ENCODE results near the gene UBAC2.

Gene UBAC2

DNA sequence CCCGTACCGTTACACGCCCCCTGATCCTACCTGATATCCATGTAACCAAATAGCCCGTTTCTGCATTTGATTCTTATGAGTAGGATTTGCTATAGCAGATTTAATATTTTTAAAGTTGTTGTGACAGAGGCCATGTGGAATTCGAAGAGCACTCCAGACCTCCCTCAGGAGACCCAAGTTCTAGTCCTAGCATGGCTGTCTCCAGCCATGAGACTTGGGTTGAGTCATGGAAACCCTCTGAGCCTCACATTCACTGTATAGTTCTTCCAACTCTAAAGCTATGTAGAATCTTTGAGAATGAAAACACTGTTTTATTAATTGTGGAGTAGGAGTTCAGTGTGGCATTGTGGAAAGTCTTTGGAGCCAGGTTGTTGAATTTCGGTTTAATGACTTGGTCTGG lies 114.5 kb downstream of the UBAC2 start:
- DNase-seq: no peak

DNA sequence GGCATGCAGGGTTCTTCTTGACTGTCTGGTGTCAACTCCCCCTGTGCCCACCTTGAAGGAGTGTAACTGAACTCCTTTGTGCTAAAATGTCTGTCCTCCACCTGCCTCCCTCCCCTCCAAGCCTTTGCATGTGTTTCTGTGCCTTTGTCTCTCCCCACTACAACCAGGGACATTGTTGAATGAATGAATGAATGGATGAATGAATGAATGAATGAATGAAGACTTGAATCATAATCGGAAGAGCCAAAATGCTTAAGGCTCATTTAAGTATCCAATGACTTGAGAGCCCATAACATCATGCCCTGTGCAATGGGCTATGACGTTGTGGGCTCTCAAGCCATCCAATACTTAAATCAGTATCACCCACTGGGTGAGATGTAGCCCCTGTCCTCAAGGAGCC lies 115.6 kb downstream of the UBAC2 start:
- DNase-seq: no peak

DNA sequence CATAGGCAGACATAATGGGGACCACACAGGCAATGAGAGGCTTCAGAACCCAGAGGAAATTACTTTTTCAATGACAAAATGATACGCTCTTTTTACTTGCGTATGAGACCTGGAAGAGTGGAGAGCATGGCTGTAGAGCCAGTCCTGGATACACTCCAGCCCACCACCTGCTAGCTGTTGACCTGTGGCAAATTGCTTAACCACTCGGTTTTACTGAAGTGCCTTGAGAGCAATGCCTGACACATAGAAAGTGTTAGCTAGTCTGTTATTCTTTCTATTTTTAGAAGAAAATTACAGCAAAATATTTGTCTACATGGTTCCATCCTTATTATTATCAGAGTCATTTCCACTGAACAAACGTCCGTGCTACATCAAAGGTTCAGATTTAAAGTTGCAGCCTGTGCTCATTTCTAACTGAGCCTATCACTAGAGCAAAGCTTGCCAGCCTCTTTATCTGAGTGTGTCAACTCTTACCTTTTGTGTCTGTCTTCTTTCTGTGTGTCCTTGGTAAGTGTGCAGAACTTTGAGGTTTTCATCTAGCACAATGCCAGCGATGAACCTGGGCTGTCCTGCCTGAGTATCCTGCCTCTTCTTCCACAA lies 116.1 kb downstream of the UBAC2 start:
- DNase-seq: no peak

DNA sequence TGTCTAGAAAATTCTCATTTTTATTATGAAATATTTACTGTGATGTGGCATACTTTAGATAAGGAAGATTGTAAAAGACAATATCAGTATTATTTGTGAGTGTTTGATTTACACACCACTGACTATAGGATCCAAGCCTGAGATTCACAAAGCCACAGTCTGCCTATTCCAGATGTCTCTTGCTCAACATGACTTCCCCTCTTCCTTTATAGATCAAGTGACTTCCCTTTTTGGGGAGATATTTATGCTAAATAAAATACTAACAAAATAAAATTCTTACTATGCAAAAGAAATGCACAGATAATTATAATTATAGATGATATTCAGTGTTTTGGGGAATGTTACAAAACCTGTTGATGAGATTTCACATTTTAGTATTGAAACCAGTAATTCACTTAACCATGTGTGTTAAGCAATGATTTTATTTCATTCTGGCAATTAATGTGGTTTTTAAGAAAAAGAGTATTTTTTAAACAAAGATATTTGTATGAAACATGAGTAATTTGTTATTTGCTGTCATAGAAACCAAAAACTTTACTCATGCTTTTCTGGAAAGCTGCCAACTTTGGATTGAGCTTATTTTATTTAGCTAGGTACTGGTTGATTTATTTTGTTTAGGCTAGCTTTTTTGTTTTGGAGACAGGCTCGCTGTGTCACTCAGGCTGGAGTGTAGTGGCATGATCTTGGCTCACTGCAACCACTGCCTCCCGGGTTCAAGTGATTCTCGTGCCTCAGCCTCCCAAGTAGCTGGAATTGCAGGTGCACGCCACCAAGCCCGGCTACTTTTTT lies 120.2 kb downstream of the UBAC2 start:
- peak; percentile 69 for DNase-seq

DNA sequence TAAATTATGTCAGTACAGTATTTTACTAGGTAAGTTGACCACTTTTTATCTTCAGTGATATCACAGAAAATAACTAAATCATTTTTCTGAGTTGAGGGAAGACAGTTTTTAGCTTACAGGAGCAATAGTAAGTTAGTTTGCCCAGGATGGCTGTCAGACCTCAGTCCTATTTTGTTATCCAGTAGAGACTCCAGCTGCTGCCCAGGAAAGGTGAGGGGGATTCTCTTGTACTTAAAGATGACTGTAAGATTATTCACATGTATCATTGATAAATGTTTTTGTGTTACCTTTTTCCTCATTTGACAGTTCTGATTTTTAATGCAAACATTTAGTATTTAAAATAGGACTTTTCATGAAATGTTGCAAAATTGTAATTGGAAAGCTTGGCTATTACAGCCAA lies 121.1 kb downstream of the UBAC2 start:
- no peak for DNase-seq

GRCh38 chr13:99322297-99323103 lies 121.8 kb downstream of the UBAC2 start:
- DNase-seq: peak; percentile 76

DNA sequence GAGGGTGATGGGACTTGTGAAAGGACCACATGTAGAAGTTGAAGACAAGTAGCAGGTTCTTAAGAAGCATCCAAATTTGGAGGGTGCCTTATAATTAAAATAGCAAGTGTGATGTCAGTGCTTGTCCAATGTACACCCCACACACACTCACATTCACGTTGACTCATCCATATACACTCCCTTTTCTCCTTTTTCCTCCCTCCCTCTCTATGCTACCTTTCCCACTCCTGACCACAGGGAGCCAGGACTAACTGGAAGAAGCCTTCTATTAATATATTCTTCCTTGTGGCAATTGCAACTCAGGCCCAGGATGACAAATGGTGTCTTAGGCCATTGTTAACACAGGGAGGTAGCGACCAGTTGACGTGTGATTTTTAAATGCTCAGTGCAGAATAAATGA lies 122.8 kb downstream of the UBAC2 start:
- DNase-seq: no peak

DNA sequence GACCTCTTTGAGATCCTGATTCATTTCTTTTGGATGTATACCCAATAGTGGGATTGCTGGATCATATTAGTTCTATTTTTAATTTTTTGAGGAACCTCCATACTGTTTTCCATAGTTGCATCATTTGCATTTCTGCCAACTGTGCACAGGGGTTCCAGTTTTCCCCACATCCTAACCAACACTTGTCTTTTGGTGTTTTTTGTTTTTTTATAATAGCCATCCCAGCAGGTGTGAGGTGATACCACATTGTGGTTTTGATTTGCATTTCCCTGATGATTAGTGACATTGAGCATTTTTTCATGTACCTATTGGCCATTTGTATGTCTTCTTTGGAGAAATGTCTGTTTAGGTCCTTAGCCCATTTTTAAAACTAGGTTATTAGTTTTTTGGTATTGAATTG lies 125.4 kb downstream of the UBAC2 start:
- no peak for DNase-seq

DNA sequence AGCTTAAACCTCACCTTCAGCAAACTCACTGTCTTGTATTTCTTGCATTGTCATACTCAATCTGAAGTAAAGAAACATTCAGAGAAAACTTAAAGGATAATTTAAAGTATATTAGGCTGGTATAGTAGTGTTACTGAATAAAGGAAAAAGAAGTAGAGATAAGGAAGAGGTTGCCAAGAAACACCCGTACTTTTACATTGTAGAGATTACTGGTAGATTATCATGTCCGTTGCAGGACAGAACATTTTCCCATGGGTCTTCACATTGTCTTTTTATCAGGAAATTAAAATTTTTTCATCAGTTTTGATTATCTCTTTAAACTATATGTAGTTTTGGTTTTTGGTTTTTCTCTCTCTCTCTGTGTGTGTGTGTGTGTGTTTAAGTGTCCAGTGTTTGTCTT lies 126.5 kb downstream of the UBAC2 start:
- DNase-seq: peak; percentile 64

GRCh38 chr13:99327761-99328160 lies 127.1 kb downstream of the UBAC2 start:
- DNase-seq: no peak

DNA sequence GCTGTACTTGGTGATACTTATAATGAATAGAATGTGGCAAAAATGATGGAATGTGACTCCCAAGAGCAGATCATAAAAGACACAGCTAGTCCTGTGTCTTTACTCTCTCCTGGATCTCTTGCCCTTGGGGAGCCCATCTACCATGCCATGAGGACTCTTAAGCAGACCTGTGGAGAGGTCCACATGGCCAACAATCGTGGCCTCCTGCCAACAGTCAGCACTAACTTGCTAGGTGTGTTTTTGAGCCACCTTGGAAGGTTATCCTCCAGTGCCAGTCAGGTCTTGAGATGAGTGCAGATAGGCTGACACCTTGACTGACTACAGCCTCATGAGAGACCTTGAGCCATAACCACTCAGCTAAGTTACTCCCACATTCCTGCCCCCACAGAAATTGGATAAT lies 128.8 kb downstream of the UBAC2 start:
- no peak for DNase-seq

DNA sequence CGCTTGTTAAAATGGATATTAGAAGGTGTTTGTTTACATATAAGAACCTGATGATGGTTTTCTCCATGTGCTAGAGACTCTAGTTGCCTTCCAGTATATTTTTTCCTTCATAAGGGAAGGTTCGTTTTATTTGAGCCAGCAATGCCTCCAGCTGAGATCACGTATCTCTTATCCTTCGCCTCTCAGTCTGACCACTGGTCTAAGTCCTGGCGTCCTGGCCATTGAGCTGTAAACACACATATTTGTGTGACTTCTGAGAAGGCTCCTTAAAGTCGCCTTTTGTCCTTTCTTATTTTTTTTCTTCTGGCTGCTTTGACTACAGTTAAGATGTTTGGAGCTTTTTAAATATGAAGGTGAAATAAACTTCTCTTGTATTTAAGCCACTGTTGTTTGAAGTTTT lies 130.3 kb downstream of the UBAC2 start:
- DNase-seq: no peak

- no peak for DNase-seq
Observed at GRCh38 chr13:99331881-99332293, 131.2 kb downstream of the UBAC2 start.

DNA sequence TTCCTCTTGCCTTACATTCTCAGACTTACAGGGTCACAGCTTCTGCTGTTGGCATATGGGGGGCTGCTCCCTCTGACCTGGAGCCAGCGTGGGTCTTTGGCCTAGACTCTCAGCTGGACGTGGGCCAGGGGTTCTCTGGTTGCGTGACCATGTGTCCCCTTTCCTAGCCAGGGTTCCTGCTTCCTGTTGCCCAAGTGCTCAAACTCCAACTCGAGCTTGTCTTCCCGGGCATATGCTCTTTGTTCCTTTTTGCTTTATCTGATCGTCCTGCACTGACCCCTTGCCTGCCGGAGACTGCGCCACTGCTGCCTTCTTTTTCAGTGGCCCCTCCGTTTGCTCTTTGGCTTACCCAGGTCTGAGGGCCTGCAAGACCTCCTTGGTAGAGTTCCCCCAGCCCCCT lies 131.8 kb downstream of the UBAC2 start:
- no peak for DNase-seq

DNA sequence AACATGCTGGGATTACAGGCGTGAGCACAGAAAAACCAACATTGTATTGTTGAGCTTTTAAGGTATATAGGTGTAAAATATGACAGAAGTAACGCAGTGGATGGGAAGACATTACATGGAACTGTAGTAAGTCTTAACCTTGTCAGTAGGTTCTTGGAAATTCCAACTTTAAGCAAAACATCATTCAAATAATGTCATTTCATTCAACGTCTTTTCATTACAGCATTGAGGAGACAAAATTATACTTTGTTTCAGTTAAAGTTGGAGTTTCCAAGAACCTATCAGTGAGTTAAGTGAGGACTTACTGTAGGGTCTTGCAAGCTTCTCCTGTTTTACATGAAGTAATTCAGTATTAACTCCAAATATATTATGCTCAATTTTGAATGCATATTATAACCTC lies 133.6 kb downstream of the UBAC2 start:
- no peak for DNase-seq

GRCh38 chr13:99335087-99335486 lies 134.4 kb downstream of the UBAC2 start:
- no peak for DNase-seq

- no peak for DNase-seq
Observed at GRCh38 chr13:99335603-99336002, 134.9 kb downstream of the UBAC2 start.

GRCh38 chr13:99339230-99339721 lies 138.6 kb downstream of the UBAC2 start:
- DNase-seq: no peak

- DNase-seq: peak; percentile 63
Observed at GRCh38 chr13:99339736-99340397, 139.2 kb downstream of the UBAC2 start.

DNA sequence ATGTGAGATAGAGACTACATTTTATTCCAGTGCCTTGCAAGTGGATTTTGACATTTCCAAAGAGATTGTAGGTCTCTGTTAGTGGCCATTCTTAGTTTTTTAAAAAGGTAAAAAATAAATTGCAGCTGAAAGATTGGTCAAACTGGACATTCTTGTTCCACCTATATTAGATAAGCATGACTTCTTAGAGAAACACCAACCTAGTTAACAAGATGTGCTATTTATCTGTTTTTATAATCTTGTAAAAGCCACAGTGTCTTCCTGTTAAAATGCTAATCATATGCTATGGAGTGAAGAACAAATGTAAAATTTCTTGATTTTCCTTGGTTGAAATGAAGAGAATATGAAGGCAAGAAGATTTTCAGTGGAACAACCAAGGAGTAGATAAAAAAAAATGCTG lies 140.0 kb downstream of the UBAC2 start:
- no peak for DNase-seq

GRCh38 chr13:99341969-99342722 lies 141.5 kb downstream of the UBAC2 start:
- no peak for DNase-seq

DNA sequence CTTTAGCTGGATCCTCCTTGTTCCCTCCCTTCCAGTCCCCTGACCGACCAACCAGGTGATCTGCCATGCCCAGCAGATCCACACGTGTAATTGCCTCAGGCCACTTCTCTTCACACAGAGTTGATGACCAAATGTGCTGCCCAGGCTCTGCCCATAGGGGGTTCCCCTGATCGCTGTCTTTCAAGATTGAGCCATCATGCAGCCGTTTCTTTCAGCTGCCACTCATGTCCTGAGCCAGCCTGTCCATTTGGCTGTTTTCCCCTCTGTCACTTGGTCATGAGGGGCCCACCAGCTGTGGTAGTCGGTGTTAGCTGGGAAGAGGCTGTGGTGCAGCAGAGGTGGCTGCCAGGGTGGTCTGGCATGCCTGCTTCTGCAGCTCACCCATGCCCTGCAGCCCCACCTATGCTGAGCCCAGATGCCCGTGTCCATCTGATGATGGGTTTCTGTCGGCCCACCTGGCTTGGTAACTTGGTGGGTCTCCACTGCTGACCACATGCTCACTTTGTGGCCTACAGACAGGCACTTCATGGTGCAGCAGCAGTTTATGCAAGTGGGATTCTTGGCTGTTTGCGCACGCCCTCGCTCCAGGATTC lies 142.2 kb downstream of the UBAC2 start:
- peak; percentile 33 for DNase-seq

Data from hematopoietic multipotent progenitor cell treated with erythropoietin and hydrocortisone succinate and interleukin-3 and kit ligand, for 6 days (in vitro differentiated cells).